ENCODE data around the gene CEP128.

DNA sequence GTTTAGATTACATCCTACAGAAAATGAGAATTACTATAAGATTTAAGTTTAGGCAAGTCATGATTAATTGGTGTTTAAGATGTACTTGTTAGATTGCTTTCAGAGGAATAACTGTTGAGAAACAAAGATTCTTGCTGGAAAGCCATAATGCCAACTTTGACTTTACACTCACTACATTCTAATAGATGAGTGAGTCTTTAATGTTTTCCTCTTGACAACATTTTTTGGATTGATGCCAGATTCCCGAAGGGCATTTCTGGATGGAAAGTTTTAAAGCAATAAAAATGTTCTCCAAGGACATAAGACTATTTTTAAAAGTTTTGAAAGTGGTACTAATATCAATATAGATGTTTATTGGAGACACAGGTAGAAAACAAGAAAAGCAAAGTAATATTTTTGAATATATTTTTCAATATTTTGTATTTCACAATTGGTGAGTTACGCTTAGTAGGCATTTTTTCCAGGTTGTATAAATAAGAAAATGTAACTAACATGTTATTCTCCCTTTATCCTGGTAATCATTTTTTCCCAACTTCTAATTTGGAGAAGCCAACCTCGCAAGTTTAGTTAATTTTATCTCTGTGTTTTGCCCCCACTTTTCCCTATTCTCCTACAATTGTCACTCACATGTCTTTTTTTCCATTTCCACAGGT lies 307.3 kb downstream of the CEP128 start:
- TF ChIP-seq CTCF (optimal IDR thresholded peaks at IDR 0.05 in 1 of 3, IDR thresholded peaks at IDR 0.05 in 1 of 3, conservative IDR thresholded peaks at IDR 0.05 in 1 of 3; ENCODE audit: extremely low read depth in 1 of 3, insufficient read depth in 2 of 3, low read length in 3 of 3) (no peak), EZH2 (IDR thresholded peaks at IDR 0.05; ENCODE audit: low read length) (no peak)
